GM19099 (cell line): ENCODE results near the gene CCDC71L.

Experiments
- POLR2A ChIP-seq: IDR thresholded peaks from 3 replicates; pipeline ENCODE4 v1.6.1; 2011; ENCODE audit warnings: low read depth; ENCODE audit not compliant: insufficient read length; ENCODE audit errors: extremely low read depth

Gene CCDC71L

DNA sequence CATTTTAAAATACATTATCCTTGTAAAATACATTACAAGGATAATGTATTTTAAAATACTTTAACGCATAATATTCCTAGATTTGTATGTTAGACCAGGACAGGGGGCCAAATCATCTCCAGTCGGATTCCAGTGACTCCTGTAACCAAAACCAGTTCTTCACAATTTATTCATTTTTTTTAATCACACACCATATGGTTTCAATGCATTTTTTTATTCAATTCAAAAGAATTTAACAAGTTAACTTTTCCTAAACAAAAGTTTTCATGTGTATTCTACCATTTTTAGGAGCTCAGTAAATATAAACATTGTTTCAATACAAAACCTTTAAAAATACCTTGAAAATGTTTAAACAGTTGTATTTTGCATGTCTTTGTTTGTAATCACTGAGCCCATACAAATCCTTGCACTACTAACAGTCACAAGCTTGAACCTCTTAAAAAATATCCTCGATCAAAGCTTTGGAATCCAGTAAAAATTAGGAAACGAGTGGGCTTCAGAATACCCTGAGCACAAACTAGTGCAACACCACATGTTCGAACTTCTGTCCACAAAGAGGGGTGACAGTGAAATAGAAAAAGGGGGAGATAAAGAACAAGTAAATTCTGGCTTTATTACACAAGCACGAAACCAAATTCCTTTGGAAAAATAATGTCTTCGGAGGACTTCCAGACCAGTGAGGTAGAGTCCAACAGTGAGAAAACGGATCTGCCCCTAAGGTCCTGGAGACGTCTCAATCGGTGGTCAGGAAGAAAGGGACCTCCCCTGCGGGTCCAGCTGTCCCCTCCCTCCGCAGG is 1.6 kb downstream of the CCDC71L start:
- no peak for TF ChIP-seq POLR2A

- no peak for TF ChIP-seq POLR2A
Observed at GRCh38 chr7:106658316-106659165, 2.4 kb downstream of the CCDC71L start.

GRCh38 chr7:106657085-106657991 is 3.6 kb downstream of the CCDC71L start:
- TF ChIP-seq POLR2A = no peak

- no peak for TF ChIP-seq POLR2A
Observed at GRCh38 chr7:106655703-106656498, 5.1 kb downstream of the CCDC71L start.

GRCh38 chr7:106653488-106653887 is 7.5 kb downstream of the CCDC71L start:
- TF ChIP-seq POLR2A = no peak

GRCh38 chr7:106652909-106653308 is 8.0 kb downstream of the CCDC71L start:
- TF ChIP-seq POLR2A = no peak

- no peak for TF ChIP-seq POLR2A
Observed at GRCh38 chr7:106652092-106652491, 8.9 kb downstream of the CCDC71L start.

DNA sequence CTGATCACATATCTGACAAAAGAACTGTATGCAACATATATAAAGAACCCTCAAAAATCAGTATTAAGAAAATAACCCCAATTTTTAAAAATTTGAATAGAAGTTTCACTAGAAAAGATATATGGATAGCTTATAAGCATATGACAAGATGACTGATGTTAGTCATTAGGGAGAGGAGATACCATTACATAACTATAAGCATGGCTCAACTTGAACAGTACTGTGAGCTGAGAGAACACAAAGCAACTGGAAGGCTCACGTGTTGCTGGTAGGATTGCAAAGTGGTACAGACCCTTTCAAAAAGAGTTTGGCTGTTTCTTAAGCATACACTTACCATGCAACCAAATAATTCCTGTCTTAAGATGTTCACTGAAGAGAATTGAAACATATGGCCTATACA is 14.7 kb downstream of the CCDC71L start:
- TF ChIP-seq POLR2A = no peak

DNA sequence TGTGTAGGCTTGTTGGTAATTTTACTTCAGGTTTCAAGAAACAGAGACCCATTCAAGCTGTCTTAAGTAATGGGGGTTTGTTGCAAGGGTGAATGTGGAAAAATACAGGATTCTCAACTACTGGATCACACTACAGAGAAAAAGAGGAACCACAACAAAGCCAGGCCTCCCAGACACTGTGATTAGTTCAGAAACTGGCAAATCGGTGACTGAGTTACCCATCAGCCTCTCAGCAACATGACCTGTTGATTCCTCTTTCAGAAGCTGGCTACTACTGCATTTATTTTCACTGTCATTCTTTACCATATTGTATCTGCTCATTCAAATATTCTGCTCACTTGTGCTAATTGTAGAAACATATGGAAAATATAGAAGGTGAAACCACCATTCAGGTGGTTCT is 16.0 kb downstream of the CCDC71L start:
- no peak for TF ChIP-seq POLR2A

DNA sequence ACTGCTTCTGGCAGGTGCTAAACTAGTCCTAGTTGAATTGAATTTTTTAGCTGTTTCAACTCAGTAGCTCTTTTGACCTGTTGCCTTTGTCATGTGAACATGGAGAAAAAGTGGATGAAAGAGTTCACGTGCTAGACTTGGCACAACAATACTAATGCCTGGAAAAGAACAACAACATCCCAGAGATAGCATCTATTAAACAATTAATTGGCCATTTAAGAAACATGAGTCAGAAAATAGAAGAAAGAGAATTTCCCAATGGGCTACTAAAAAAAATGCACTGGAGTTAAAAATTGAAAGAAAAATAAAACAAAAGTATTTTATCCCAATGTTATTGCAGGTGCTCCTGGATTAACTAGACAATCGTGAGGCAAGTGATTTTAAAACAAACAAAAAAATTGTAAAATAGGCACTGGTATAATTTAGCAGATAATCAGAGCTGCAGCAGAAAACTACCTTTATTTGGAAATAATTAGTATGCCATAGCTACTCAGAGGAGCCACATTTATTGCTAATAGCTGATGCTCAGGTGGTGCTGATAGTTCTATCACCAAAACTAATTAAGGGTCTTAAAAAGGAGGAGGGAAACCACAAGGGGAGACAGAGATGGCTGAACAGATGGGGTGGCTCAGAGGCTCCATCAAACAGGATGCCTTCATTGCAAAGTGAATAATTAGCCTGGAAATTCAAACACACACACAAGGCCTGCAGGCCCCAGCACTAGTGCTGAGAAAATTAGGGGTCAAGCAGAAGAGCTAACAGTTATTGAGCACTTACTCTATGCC is 17.6 kb downstream of the CCDC71L start:
- TF ChIP-seq POLR2A = no peak

DNA sequence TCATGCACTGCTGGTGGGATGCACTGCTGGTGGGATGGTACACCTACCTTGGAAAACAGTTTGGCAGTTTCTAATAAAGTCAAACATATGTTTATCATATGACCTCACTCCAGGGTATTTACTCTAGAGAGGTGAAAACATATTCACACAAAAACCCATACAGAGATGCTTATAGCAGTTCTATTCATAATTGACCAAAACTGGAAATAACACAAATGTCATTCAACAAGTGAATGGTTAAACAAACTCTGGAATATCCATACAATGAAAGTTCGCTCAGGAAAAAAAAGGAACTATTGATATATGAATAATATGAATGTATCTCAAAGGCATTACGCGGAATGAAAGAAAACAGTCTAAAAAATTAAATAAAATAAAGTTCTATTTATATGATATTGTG is 19.5 kb downstream of the CCDC71L start:
- no peak for TF ChIP-seq POLR2A

DNA sequence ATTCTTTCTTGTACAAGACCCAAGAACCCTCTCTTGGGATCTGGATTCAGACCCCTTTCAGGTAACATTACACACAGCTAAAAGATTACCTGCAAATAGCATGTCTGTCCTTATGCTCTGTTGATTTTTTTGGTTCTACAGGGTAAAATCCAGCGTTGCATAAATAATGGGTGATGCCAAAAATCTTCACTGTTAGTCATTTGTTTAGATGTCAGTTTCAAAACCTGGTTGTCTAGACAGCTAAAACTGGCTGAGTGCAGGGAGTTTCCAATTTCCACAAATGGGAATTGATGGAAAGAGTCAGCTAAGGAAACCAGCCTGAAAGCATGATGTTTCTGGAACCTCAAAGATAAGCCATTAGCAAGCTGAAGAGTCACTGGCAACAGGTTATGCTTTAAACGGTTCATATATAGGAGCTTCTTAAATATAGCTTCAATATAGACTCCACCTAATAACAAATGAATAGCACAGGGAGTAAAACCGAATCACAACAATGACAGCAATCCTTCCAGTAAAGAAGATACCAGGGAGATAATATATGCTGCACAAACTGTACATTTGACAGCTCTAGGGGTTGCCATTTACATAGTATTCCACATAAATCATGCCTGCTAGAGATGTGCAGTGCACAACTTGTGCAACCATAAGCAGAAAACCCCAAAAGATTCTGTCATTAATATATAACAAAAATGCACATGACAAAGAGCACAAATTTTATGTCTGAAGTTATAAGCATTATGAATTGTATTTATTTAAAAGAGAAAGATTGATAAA is 20.4 kb downstream of the CCDC71L start:
- TF ChIP-seq POLR2A = no peak
